K562 (cell line): ENCODE results near the gene DPY19L3. TPM values are rescaled to one million over a fixed set of nuclear protein-coding genes. Genes with fewer than 3 reads are reported as not detected.

Experiments used
- BRD9 ChIP-seq: fragments of 450-650 bp; IDR thresholded peaks from 2 replicates; pipeline ENCODE4 v1.6.1; 2018; ENCODE audit warnings: low read depth; ENCODE audit not compliant: partially characterized antibody
- NFIC ChIP-seq: fragments of 450-650 bp; IDR thresholded peaks from 2 replicates; pipeline ENCODE4 v1.6.1; 2017; ENCODE audit warnings: mild to moderate bottlenecking, inconsistent platforms
- SMC3 ChIP-seq: conservative IDR thresholded peaks from 2 replicates; pipeline ENCODE4 v1.6.1; 2011; ENCODE audit warnings: low read depth, low read length, improper control_type of control experiment; ENCODE audit not compliant: insufficient read depth
- THRB ChIP-seq: fragments of 450-650 bp; formaldehyde crosslinking; conservative IDR thresholded peaks from 2 replicates; pipeline ENCODE4 v1.4.0; 2022; ENCODE audit warnings: mild to moderate bottlenecking, missing genetic modification characterization
- ZFX ChIP-seq: sonication (generic); formaldehyde crosslinking; IDR thresholded peaks from 2 replicates; pipeline ENCODE4 v1.8.0; 2022; ENCODE audit warnings: mild to moderate bottlenecking, missing genetic modification reagents, moderate library complexity
- polyA plus RNA-seq, 8 experiments: library from polyadenylated mRNA; depleted of rRNA in 4 of 8; stranded (reverse) in 5 of 8; unstranded in 3 of 8; fragments of >200 nt; fragmentation: Nextera tagmentation in 2 of 8; fragmentation: Illumina TruSeq in 1 of 8; extraction: Ambion mirVana in 2 of 8; extraction: Trizol in 1 of 8; gene quantifications; 2 replicates each; pipeline versions ENCODE4 v1.2.1 to v1.2.3, GENCODE V29; 2011 to 2014; ENCODE audit warnings: inconsistent platforms in 1 of 8, missing spikeins in 1 of 8
- total RNA-seq, 7 experiments: library from RNA; depleted of rRNA in 6 of 7; stranded (reverse); fragments of >200 nt in 6 of 7; fragmentation: Illumina TruSeq in 2 of 7; extraction: Trizol in 2 of 7; gene quantifications; 2 replicates each; pipeline versions ENCODE4 v1.2.1 to v1.2.3, GENCODE V29; 2011 to 2021; ENCODE audit warnings: low replicate concordance in 1 of 7
- TF ChIP-seq, protein P1 (sequence below): sonication (generic); formaldehyde crosslinking; IDR thresholded peaks from 2 replicates; pipeline ENCODE4 v1.4.0; 2020; ENCODE audit warnings: mild to moderate bottlenecking, missing genetic modification reagents
- TF ChIP-seq, protein P2 (sequence below): sonication (generic); formaldehyde crosslinking; IDR thresholded peaks from 2 replicates; pipeline ENCODE4 v1.8.1; 2022; ENCODE audit warnings: missing genetic modification reagents
- TF ChIP-seq, protein P3 (sequence below): fragments of 450-650 bp; IDR thresholded peaks from 2 replicates; pipeline ENCODE4 v1.6.1; 2016; ENCODE audit warnings: borderline replicate concordance

DPY19L3 gene
- total and polyA plus RNA-seq, 9 of the 15 experiments (the other 6 are each of a cell fraction or from before 2014, with no cell fraction given), result 4.7 to 39.2 (median 22.0) TPM

- TF ChIP-seq, protein P1, sequence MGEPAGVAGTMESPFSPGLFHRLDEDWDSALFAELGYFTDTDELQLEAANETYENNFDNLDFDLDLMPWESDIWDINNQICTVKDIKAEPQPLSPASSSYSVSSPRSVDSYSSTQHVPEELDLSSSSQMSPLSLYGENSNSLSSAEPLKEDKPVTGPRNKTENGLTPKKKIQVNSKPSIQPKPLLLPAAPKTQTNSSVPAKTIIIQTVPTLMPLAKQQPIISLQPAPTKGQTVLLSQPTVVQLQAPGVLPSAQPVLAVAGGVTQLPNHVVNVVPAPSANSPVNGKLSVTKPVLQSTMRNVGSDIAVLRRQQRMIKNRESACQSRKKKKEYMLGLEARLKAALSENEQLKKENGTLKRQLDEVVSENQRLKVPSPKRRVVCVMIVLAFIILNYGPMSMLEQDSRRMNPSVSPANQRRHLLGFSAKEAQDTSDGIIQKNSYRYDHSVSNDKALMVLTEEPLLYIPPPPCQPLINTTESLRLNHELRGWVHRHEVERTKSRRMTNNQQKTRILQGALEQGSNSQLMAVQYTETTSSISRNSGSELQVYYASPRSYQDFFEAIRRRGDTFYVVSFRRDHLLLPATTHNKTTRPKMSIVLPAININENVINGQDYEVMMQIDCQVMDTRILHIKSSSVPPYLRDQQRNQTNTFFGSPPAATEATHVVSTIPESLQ, result 0 out of 2 replicates have a peak, but pooled peaks have one; percentile 47
- peak; percentile 93 for TF ChIP-seq ZFX (CRISPR knock-in tag)
- peak; percentile 44 for TF ChIP-seq NFIC
- 0 out of 2 replicates have a peak, but pooled peaks have one; percentile 7 for TF ChIP-seq THRB (CRISPR knock-in tag)
- no peak for TF ChIP-seq SMC3
- peak; percentile 59 for TF ChIP-seq BRD9
- TF ChIP-seq, protein P2, sequence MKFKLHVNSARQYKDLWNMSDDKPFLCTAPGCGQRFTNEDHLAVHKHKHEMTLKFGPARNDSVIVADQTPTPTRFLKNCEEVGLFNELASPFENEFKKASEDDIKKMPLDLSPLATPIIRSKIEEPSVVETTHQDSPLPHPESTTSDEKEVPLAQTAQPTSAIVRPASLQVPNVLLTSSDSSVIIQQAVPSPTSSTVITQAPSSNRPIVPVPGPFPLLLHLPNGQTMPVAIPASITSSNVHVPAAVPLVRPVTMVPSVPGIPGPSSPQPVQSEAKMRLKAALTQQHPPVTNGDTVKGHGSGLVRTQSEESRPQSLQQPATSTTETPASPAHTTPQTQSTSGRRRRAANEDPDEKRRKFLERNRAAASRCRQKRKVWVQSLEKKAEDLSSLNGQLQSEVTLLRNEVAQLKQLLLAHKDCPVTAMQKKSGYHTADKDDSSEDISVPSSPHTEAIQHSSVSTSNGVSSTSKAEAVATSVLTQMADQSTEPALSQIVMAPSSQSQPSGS (CRISPR knock-in tag), result peak; percentile 12; the same call in 1 of the 2 replicates
- TF ChIP-seq, protein P3, sequence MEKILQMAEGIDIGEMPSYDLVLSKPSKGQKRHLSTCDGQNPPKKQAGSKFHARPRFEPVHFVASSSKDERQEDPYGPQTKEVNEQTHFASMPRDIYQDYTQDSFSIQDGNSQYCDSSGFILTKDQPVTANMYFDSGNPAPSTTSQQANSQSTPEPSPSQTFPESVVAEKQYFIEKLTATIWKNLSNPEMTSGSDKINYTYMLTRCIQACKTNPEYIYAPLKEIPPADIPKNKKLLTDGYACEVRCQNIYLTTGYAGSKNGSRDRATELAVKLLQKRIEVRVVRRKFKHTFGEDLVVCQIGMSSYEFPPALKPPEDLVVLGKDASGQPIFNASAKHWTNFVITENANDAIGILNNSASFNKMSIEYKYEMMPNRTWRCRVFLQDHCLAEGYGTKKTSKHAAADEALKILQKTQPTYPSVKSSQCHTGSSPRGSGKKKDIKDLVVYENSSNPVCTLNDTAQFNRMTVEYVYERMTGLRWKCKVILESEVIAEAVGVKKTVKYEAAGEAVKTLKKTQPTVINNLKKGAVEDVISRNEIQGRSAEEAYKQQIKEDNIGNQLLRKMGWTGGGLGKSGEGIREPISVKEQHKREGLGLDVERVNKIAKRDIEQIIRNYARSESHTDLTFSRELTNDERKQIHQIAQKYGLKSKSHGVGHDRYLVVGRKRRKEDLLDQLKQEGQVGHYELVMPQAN, result 0 out of 2 replicates have a peak, but pooled peaks have one; percentile 35
Measured at GRCh38 chr19:32404933-32405430, 588 bp upstream of the DPY19L3 start (continued).
